ENCODE data around the gene CRTC3. TPM values are rescaled to one million over a fixed set of nuclear protein-coding genes. Genes with fewer than 3 reads are reported as not detected.
"Not testable (repeated sequence)": the region's sequence is repeated elsewhere in the genome, so short reads cannot be mapped to it uniquely, and the experiment has no call there.

The CRTC3 gene
- total RNA-seq, 8 experiments from 2014 or later, result 8.1 to 33.1 (median 11.8) TPM

DNA sequence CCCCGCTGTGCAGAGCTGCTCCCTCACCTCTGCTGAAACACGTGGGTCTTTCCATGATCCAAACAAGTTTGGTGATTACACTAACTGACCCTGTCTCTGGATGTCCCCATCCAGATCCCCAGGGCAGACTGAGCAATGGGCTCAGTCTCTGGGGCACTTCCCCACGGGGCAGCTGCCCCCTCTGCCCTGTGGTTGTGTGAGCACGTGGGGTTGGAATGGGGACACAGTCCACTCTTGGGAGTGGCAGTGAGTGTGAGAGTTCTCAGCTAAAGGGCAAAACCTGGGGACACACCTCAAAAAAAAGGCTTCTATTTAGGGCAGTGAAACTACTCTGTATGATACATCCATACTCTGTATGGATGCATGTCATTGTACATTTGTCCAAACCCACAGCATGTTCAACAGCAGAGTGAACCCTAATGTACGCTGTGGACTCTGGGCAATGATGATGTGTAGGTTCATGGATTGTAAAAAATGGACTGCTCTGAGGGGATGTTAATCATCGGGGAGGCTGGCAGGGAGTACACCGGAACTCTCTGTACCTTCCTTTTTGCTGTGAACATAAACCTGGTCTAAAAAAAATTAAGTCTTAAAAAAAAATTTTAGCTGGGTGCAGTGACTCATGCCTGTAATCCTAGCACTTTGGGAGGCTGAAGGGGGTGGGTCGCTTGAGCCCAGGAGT, 137.5 kb downstream of the CRTC3 start:
- WGBS, 10 experiments, result 74 to 100% (median 91%) methylated on average over 1 to 5 of the region's 8 CpGs; no CpG with 5 or more reads in 1 of the 10 experiments
- no peak for ATAC-seq (replicated peaks in 6 of 8)
- Histone ChIP-seq H3K4me1 (replicated peaks in 1 of 2) (peaks cover 0 to 2% of the 10 kb centered on the region in 2 donors), H3K4me3 (no peak overlapping the region), H3K27ac (no peak overlapping the region)
- in situ Hi-C loops (cut with MboI; ENCODE audit: low pct_unique_long_range_greater_than_20kb in 2 of 9, low sequenced_read_pairs in 9 of 9, unreplicated experiment in 9 of 9), result loop anchor here in 4 of 9 experiments (25.0 kb wide), 2 partner anchors 195 to 220 kb away; partner anchors contain the start of genes FES (in 3 of the 4) and FURIN (in 1 of the 4)

DNA sequence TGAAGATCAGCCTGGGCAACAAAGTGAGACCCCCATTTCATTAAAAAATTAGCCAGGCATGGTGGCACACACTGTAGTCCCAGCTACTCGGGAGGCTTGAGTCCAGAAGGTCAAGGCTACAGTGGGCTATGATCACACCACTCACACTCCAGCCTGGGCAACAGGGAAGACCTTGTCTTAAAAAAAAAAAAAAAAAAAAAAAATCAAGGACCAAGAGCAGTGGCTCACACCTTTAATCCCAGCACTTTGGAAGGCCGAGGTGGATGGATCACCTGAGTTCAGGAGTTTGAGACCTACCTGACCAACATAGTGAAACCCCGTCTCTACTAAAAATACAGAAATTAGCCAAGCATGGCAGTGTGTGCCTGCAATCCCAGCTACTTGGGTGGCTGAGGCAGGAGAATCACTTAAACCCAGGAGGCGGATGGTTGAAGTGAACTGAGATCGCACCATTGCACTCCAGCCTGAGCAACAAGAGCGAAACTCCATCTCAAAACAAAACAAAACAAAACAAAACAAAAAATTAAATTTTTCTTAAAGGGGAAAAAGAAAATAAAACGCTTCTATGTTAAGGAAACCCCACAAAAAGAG, 138.1 kb downstream of the CRTC3 start:
- H3K27ac ChIP-seq; H3K4me3 ChIP-seq; H3K4me1 ChIP-seq (replicated peaks in 1 of 2); ATAC-seq (replicated peaks in 6 of 8): not testable (repeated sequence)
- in situ Hi-C loops (cut with MboI; ENCODE audit: low pct_unique_long_range_greater_than_20kb in 2 of 9, low sequenced_read_pairs in 9 of 9, unreplicated experiment in 9 of 9), result loop anchor here in 4 of 9 experiments (25.0 kb wide), 2 partner anchors 194 to 219 kb away; partner anchors contain the start of genes FES (in 3 of the 4) and FURIN (in 1 of the 4)
- WGBS, 10 experiments, result 33 to 100% (median 86%) methylated on average over 1 to 6 of the region's 7 CpGs

DNA sequence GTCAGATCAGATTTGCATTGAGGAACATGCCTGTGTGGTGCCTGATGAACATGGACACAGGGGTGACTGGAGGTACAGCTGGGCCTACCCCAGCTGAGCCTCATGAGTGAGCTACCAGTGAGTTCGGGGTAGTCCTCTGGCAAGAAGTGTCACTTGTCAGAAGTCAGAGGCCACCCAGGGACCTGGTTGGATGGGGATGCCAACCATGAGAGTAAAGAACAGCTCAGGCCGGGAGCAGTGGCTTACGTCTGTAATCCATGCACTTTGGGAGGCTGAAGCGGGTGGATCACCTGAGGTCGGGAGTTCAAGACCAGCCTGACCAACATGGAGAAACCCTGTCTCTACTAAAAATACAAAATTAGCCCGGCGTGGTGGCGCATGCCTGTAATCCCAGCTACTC, 140.9 kb downstream of the CRTC3 start:
- in situ Hi-C loops (cut with MboI; ENCODE audit: low pct_unique_long_range_greater_than_20kb in 2 of 9, low sequenced_read_pairs in 9 of 9, unreplicated experiment in 9 of 9), result loop anchor here in 4 of 9 experiments (25.0 kb wide), 2 partner anchors 192 to 217 kb away; partner anchors contain the start of genes FES (in 3 of the 4) and FURIN (in 1 of the 4)
- not testable (repeated sequence) for H3K27ac ChIP-seq; H3K4me1 ChIP-seq (replicated peaks in 1 of 2); ATAC-seq (replicated peaks in 6 of 8); H3K4me3 ChIP-seq
- 94 to 100% (median 100%) methylated on average over 1 to 5 of the region's 8 CpGs; no CpG with 5 or more reads in 7 of the 10 experiments for WGBS, 10 experiments

DNA sequence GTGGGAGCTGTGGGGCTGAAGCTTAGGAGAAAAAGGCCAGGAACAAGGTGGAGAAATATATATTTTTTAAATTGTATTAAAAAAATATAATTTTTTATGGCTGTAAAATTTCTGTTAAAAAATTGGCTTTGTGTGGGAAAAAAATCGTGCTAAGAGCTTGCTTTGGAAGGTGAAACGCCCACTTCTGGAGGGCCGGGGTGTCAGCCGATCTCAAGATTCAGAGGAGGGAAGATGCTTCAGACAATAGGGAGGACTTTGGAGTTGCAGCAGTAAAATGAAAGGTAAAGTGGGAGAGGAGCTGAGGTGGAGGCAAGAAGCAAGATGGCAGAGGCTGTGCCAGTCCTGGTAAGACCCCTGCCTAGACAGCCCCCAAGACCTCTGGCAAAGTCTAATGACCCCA, 141.5 kb downstream of the CRTC3 start:
- no peaks in the 10 kb centered on the region for H3K4me1 ChIP-seq (replicated peaks in 1 of 2)
- ATAC-seq (replicated peaks in 6 of 8), result no peak
- no peak overlapping the region for H3K27ac ChIP-seq
- in situ Hi-C loops (cut with MboI; ENCODE audit: low pct_unique_long_range_greater_than_20kb in 2 of 9, low sequenced_read_pairs in 9 of 9, unreplicated experiment in 9 of 9), result loop anchor here in 4 of 9 experiments (25.0 kb wide), 2 partner anchors 191 to 216 kb away; partner anchors contain the start of genes FES (in 3 of the 4) and FURIN (in 1 of the 4)
- 67 to 100% (median 83%) methylated on average over 1 to 4 of the region's 4 CpGs; no CpG with 5 or more reads in 1 of the 10 experiments for WGBS, 10 experiments
- H3K4me3 ChIP-seq, result no peak overlapping the region

DNA sequence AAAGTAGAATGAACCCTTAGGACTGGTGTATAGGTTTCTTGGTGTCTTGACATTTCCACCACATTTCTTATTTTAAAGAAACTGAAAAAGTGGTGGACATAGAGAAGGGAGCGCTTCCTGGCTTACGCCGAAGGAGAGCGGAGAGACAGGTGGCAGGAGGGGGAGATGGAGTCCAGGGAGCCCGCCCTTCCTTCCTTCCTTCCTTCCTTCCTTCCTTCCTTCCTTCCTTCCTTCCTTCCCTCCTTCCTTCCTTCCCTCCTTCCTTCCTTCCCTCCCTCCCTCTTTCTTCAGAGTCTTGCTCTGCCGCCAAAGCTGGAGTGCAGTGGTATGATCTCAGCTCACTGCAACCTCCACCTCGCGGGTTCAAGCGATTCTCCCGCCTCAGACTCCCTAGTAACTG, 143.6 kb downstream of the CRTC3 start:
- not testable (repeated sequence) for H3K27ac ChIP-seq; ATAC-seq (replicated peaks in 6 of 8); H3K4me3 ChIP-seq; H3K4me1 ChIP-seq (replicated peaks in 1 of 2)
- in situ Hi-C loops (cut with MboI; ENCODE audit: low pct_unique_long_range_greater_than_20kb in 2 of 9, low sequenced_read_pairs in 9 of 9, unreplicated experiment in 9 of 9), result loop anchor here in 4 of 9 experiments (25.0 kb wide), 2 partner anchors 189 to 214 kb away; partner anchors contain the start of genes FES (in 3 of the 4) and FURIN (in 1 of the 4)
- WGBS, 10 experiments, result 86 to 100% (median 98%) methylated on average over 1 to 4 of the region's 10 CpGs; no CpG with 5 or more reads in 6 of the 10 experiments

DNA sequence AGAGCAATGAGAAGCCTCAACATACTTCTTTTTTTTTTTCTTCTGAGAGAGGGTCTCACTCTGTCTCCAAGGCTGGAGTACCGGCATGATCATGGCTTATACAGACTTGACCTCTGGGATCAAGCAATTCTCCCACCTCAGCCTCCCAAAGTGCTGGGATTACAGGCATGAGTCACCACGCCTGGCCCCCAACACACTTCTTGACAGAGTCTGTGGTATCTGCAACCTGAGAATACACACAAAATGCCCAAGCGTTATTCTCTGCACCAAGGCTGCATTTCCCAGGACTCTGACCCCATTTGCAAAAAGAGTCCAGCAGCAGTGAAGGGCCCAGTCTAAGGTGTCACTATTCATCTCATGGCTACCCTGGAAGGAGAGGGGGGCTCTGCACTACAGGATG, 144.8 kb downstream of the CRTC3 start:
- Histone ChIP-seq H3K27ac (no peak overlapping the region), H3K4me1 (replicated peaks in 1 of 2) (no peaks in the 10 kb centered on the region), H3K4me3 (no peak overlapping the region)
- WGBS, 10 experiments, result 0 to 100% (median 95%) methylated on average over 1 to 3 of the region's 3 CpGs; no CpG with 5 or more reads in 4 of the 10 experiments
- in situ Hi-C loops (cut with MboI; ENCODE audit: low pct_unique_long_range_greater_than_20kb in 2 of 9, low sequenced_read_pairs in 9 of 9, unreplicated experiment in 9 of 9), result loop anchor here in 4 of 9 experiments (25.0 kb wide), 2 partner anchors 188 to 213 kb away; partner anchors contain the start of genes FES (in 3 of the 4) and FURIN (in 1 of the 4)
- no peak for ATAC-seq (replicated peaks in 6 of 8)

DNA sequence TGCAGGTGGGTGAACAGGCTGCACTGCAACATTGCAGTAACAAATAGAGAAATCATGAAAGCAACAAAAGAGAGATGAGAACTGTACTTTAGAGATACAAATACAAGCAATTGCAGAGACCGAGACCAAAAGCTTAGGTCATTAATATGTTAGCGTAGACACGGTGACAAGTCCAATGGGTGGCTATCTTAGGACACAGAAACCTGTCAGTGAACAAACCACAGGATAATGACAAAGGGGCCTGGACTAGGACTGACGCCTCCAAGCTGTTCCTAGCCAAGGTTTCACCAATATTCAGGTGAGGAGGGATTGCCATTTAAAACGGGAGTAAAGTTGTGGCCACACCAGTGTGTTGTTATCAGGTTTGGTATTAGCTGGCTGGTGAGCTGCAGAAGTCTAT, 145.7 kb downstream of the CRTC3 start:
- Histone ChIP-seq H3K4me3 (no peak overlapping the region), H3K4me1 (replicated peaks in 1 of 2) (no peaks in the 10 kb centered on the region), H3K27ac (no peak overlapping the region)
- in situ Hi-C loops (cut with MboI; ENCODE audit: low pct_unique_long_range_greater_than_20kb in 2 of 9, low sequenced_read_pairs in 9 of 9, unreplicated experiment in 9 of 9), result no loop called here
- no peak for ATAC-seq (replicated peaks in 6 of 8)
- 65 to 100% (median 90%) methylated on average over 2 to 5 of the region's 5 CpGs; no CpG with 5 or more reads in 2 of the 10 experiments for WGBS, 10 experiments

DNA sequence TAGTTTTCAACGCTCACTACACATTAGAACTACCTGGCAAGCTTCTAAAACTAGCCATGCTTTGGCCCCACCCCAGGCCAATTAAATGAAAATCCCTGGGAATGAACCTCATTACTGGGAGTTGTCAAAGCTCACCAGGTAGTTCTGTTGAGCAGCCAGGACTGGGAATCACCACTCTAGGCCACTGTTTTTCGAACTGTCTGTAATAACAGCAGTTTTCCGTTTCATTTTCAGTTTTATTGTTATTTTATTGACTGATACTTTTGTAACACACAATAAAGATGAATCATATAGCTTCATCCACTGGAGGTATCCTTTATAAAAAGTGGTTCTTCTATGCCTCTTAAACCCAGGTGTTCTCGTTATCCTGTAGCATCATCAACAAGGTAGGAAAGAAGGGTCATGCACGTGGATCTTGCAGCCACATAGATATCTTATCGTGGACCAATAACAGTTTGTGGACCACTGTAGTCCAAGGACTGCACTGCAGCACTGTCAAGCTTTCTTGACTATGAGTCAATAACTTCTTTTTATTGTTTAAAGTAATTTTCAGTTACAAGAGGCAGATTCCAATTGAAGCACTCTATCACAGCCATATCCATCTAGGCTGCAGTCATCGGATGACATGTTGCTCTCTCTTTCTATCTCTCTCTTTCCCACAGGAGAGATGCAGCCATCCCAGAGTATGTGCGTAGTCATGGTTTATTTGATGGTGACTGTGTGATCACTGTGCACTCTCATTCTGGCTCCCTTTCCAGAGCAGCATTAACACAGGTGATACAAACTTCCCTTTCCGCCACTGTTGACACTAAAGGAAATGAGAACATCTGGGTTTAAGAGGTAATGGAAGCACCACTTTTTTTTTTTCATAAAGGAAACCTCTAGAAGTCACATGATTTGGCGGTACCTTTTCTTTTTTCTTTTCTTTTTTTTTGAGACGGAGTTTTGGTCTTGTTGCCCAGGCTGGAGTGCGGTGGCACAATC, 148.4 kb downstream of the CRTC3 start:
- no peak overlapping the region for H3K4me3 ChIP-seq
- in situ Hi-C loops (cut with MboI; ENCODE audit: low pct_unique_long_range_greater_than_20kb in 2 of 9, low sequenced_read_pairs in 9 of 9, unreplicated experiment in 9 of 9), result no loop called here
- no peak for ATAC-seq (replicated peaks in 6 of 8)
- no peak overlapping the region for H3K27ac ChIP-seq
- 75 to 95% (median 87%) methylated on average over 3 to 10 of the region's 12 CpGs; no CpG with 5 or more reads in 2 of the 10 experiments for WGBS, 10 experiments
- no peaks in the 10 kb centered on the region for H3K4me1 ChIP-seq (replicated peaks in 1 of 2)

DNA sequence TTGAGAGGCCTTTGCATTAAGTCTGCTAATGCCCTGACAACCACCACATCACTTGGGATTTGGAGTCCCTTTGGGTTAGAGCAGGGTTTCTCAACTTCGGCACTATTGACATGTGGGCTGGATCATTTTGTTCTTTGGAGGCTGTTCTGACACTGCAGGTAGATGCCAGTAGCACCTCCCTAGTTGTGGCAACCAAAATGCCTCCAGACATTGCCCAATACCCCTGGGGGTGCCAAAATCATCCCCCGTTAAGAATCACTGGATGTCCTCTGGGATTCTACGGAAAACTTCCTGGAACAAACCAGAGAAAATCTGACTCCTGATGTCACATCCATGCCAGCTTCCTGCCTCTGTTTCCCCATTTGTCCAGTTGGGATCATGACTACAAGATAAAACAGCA, 150.2 kb downstream of the CRTC3 start:
- WGBS, 10 experiments, result 17 to 100% (median 86%) methylated on average over 1 to 2 of the region's 3 CpGs; no CpG with 5 or more reads in 5 of the 10 experiments
- Histone ChIP-seq H3K27ac (no peak overlapping the region), H3K4me3 (no peak overlapping the region), H3K4me1 (replicated peaks in 1 of 2) (no peaks in the 10 kb centered on the region)
- ATAC-seq (replicated peaks in 6 of 8), result no peak
- in situ Hi-C loops (cut with MboI; ENCODE audit: low pct_unique_long_range_greater_than_20kb in 2 of 9, low sequenced_read_pairs in 9 of 9, unreplicated experiment in 9 of 9), result no loop called here

DNA sequence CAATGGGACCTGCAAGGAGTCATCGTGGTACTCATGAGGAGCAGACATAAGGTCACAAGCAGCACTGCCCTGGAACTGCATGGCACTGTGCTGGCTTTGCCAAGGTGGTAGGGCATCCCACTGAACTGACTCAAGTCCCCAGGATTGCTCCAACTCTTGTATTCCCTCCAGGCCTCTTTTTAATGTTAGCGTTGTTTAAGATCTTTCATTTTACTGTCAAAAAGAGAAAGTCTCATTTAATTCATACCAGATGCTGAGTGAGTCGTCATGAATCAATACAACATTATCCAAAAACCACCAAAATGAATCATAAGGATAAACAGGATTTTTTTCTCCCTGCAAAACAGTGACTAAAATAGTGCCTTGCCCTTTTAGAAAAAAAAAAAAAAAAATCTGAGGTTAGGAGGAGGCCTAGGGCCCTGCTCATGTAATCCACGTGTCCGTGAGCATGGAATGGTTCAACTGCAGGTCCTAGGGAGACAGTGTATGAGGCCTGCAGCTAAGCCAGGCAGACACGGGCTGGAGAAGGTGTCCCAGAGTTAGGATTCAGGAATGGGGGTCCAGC, 150.7 kb downstream of the CRTC3 start:
- 0 to 100% (median 85%) methylated on average over 1 to 5 of the region's 6 CpGs; no CpG with 5 or more reads in 1 of the 10 experiments for WGBS, 10 experiments
- peak in 4 of 8 experiments; percentile 42 to 99 (median 88) for ATAC-seq (replicated peaks in 6 of 8)
- no peak overlapping the region for H3K27ac ChIP-seq
- H3K4me1 ChIP-seq (replicated peaks in 1 of 2), result no peaks in the 10 kb centered on the region
- no peak overlapping the region for H3K4me3 ChIP-seq
- in situ Hi-C loops (cut with MboI; ENCODE audit: low pct_unique_long_range_greater_than_20kb in 2 of 9, low sequenced_read_pairs in 9 of 9, unreplicated experiment in 9 of 9), result no loop called here

DNA sequence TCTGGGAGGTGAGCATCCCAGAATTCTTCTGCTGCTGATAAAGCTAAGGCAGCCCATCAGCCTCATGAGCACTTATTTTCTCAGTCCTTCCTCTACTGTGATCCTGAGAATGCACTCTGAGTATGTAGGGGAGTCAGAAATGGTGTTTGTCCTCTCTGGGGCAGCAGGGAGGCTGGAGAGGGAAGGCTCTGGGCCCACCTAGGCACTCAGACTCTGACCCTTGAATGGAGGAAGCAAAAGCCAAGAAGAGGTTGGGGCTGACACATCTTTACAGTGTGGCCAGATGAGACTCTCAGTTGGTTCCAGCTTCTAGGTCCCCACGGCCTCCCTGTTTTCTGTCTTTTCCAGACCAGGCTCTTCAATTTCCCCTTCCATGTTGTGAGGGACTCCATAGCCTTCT, 151.3 kb downstream of the CRTC3 start:
- 100% methylated on average over 1 of the region's 1 CpG; no CpG with 5 or more reads in 8 of the 10 experiments for WGBS, 10 experiments
- Histone ChIP-seq H3K27ac (no peak overlapping the region), H3K4me3 (no peak overlapping the region), H3K4me1 (replicated peaks in 1 of 2) (no peaks in the 10 kb centered on the region)
- in situ Hi-C loops (cut with MboI; ENCODE audit: low pct_unique_long_range_greater_than_20kb in 2 of 9, low sequenced_read_pairs in 9 of 9, unreplicated experiment in 9 of 9), result no loop called here
- no peak for ATAC-seq (replicated peaks in 6 of 8)

DNA sequence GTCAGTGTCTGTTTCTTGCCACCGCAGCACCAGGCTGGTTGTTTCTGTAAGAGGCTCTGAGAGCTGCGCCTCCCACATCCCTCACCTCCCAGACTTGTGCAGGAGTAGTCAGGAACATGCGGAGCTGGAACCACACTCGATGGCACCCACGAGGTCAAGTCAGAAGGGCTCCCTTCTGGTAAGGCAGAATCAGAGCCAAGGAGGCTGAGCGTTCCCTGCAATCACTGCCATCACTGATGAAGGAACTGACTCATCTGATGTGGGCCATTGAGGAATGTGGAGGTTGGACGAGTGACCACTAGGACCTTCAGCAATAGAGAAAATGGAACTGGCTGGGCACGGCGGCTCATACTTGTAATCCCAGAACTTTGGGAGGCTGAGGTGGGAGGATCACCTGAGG, 151.8 kb downstream of the CRTC3 start:
- 0 to 100% (median 73%) methylated on average over 1 to 7 of the region's 9 CpGs; no CpG with 5 or more reads in 5 of the 10 experiments for WGBS, 10 experiments

More for the DNA sequence above, 151.8 kb downstream of the CRTC3 start:
- Histone ChIP-seq H3K27ac (no peak overlapping the region), H3K4me1 (replicated peaks in 1 of 2) (no peaks in the 10 kb centered on the region), H3K4me3 (no peak overlapping the region)
- ATAC-seq (replicated peaks in 6 of 8), result no peak
- in situ Hi-C loops (cut with MboI; ENCODE audit: low pct_unique_long_range_greater_than_20kb in 2 of 9, low sequenced_read_pairs in 9 of 9, unreplicated experiment in 9 of 9), result no loop called here

Data from motor neuron (in vitro differentiated cells).